ENCODE measurements around the gene TPTE. TPM values are rescaled to one million over a fixed set of nuclear protein-coding genes. Genes with fewer than 3 reads are reported as not detected.
"Not testable (repeated sequence)": the region's sequence is repeated elsewhere in the genome, so short reads cannot be mapped to it uniquely, and the experiment has no call there.

The TPTE gene
- total and polyA plus RNA-seq, 10 of the 15 experiments (the other 5 are each of a cell fraction or from before 2014, with no cell fraction given), result 0.03 TPM; not detected in 9

DNA sequence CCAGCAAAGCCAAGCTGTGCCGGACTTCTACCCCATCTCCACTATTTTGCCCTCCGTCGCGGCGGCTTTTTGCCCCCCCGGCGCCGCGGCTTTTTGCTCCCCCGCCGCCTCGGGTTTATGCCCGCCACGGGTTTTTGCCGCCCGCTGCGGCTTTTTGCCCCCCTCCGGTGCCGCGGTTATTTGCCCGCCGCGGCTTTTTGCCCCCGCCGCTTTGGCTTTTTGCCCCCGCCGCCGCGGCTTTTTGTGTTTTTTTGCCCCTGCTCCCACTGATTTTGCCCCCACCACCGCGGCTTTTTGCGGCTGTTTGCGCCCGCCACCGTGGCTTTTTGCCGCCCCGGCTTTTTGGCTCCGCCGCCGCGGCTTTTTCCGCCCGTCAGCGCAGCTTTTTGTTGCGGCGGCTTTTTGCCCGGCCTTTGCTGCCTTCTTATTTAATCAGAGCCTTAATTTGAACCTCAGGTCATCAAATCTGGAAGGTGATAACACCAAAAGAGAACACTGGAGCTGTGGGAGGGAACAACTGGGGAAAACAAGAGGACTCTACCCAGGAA lies 106.0 kb downstream of the TPTE start:
- H3K79me2 ChIP-seq (ENCODE audit: control insufficient read depth, insufficient read depth, low read length), result no peaks in the 10 kb centered on the region
- BruUV-seq (replicated peaks), result no TSS peak
- in situ Hi-C loops (cut with MboI), result no loop called here
- H3K27ac ChIP-seq (ENCODE audit: control insufficient read depth, insufficient read depth), result no peak overlapping the region
- no peak overlapping the region for H3K4me3 ChIP-seq
- no peak overlapping the region for H3K9ac ChIP-seq (ENCODE audit: control insufficient read depth, insufficient read depth, low read length)
- no peak for FAIRE-seq
- WGBS (ENCODE audit: insufficient coverage, insufficient replicate concordance, low lambda C conversion rate, missing lambda C conversion rate), result 49% methylated on average over 44 of the region's 47 CpGs
- TF ChIP-seq CBFB (IDR thresholded peaks at IDR 0.05; ENCODE audit: low read depth) (no peak), E2F8 (IDR thresholded peaks at IDR 0.05; ENCODE audit: low read depth, partially characterized antibody) (no peak), EZH2 (IDR thresholded peaks at IDR 0.05; ENCODE audit: borderline replicate concordance, control insufficient read depth, low read depth, low read length) (no peak), POLR2AphosphoS2 (IDR thresholded peaks at IDR 0.05; ENCODE audit: low read depth, low read length) (no peak), MYC (IDR thresholded peaks at IDR 0.05; ENCODE audit: insufficient read depth, insufficient read length, insufficient replicate concordance, low read length, severe bottlenecking) (no peak), RUNX3 (IDR thresholded peaks at IDR 0.05; ENCODE audit: low read length) (no peak), NBN (IDR thresholded peaks at IDR 0.05) (no peak)
- TF ChIP-seq, protein P1, sequence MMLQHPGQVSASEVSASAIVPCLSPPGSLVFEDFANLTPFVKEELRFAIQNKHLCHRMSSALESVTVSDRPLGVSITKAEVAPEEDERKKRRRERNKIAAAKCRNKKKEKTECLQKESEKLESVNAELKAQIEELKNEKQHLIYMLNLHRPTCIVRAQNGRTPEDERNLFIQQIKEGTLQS (IDR thresholded peaks at IDR 0.05; ENCODE audit: borderline replicate concordance, extremely low read depth, low read depth, low read length), result no peak
- no peak for ATAC-seq
- no peaks in the 10 kb centered on the region for H4K20me1 ChIP-seq (ENCODE audit: control insufficient read depth, insufficient read depth)
- H3K4me1 ChIP-seq (ENCODE audit: control insufficient read depth, insufficient read depth, low read length), result no peaks in the 10 kb centered on the region
- H3K9me3 ChIP-seq (replicated peaks; ENCODE audit: control insufficient read depth, insufficient read depth, low read length), result no peaks in the 10 kb centered on the region
- no peak overlapping the region for H3K4me2 ChIP-seq (ENCODE audit: control insufficient read depth, insufficient read depth)
- H3K36me3 ChIP-seq (ENCODE audit: control insufficient read depth in 2 of 2, insufficient read depth in 2 of 2, low read length in 1 of 2), result no peaks in the 10 kb centered on the region
- H2AFZ ChIP-seq (ENCODE audit: control insufficient read depth, low read depth, low read length), result no peak overlapping the region
- intact Hi-C loops (cut with micrococcal nuclease; ENCODE audit: unreplicated experiment), result no loop called here
- POLR2A ChIA-PET, result no interaction called here
- H3K27me3 ChIP-seq (replicated peaks in 1 of 2; ENCODE audit: control insufficient read depth in 2 of 2, insufficient read depth in 2 of 2, low read length in 1 of 2), result no peaks in the 10 kb centered on the region
- CTCF ChIA-PET, result no interaction called here
- SMC1A ChIA-PET (ENCODE audit: uncharacterized antibody, unreplicated experiment), result no interaction called here
- RAD21 ChIA-PET (ENCODE audit: unreplicated experiment), result no interaction called here
- DNase-seq (ENCODE audit: low read depth, low spot score), result no peak

- H3K79me2 ChIP-seq (ENCODE audit: control insufficient read depth, insufficient read depth, low read length); ATAC-seq; intact Hi-C loops (cut with micrococcal nuclease; ENCODE audit: unreplicated experiment); FAIRE-seq; H2AFZ ChIP-seq (ENCODE audit: control insufficient read depth, low read depth, low read length); H3K27ac ChIP-seq (ENCODE audit: control insufficient read depth, insufficient read depth); H4K20me1 ChIP-seq (ENCODE audit: control insufficient read depth, insufficient read depth); H3K9me3 ChIP-seq (replicated peaks; ENCODE audit: control insufficient read depth, insufficient read depth, low read length); H3K9ac ChIP-seq (ENCODE audit: control insufficient read depth, insufficient read depth, low read length); H3K36me3 ChIP-seq (ENCODE audit: control insufficient read depth in 2 of 2, insufficient read depth in 2 of 2, low read length in 1 of 2); H3K4me1 ChIP-seq (ENCODE audit: control insufficient read depth, insufficient read depth, low read length); H3K4me3 ChIP-seq; SMC1A ChIA-PET (ENCODE audit: uncharacterized antibody, unreplicated experiment); H3K4me2 ChIP-seq (ENCODE audit: control insufficient read depth, insufficient read depth); RAD21 ChIA-PET (ENCODE audit: unreplicated experiment); POLR2A ChIA-PET; in situ Hi-C loops (cut with MboI); H3K27me3 ChIP-seq (replicated peaks in 1 of 2; ENCODE audit: control insufficient read depth in 2 of 2, insufficient read depth in 2 of 2, low read length in 1 of 2); CTCF ChIA-PET; BruUV-seq (replicated peaks); DNase-seq (ENCODE audit: low read depth, low spot score): not testable (repeated sequence)
- 47% methylated on average over 3 of the region's 3 CpGs for WGBS (ENCODE audit: insufficient coverage, insufficient replicate concordance, low lambda C conversion rate, missing lambda C conversion rate)
These were observed 107.9 kb downstream of the TPTE start for GRCh38 chr21:10629239-10629638.

GRCh38 chr21:10630829-10631228 lies 109.4 kb downstream of the TPTE start:
- H4K20me1 ChIP-seq (ENCODE audit: control insufficient read depth, insufficient read depth); H3K9me3 ChIP-seq (replicated peaks; ENCODE audit: control insufficient read depth, insufficient read depth, low read length); RAD21 ChIA-PET (ENCODE audit: unreplicated experiment); in situ Hi-C loops (cut with MboI); FAIRE-seq; SMC1A ChIA-PET (ENCODE audit: uncharacterized antibody, unreplicated experiment); POLR2A ChIA-PET; intact Hi-C loops (cut with micrococcal nuclease; ENCODE audit: unreplicated experiment); H2AFZ ChIP-seq (ENCODE audit: control insufficient read depth, low read depth, low read length); H3K27ac ChIP-seq (ENCODE audit: control insufficient read depth, insufficient read depth); DNase-seq (ENCODE audit: low read depth, low spot score); ATAC-seq; H3K9ac ChIP-seq (ENCODE audit: control insufficient read depth, insufficient read depth, low read length); BruUV-seq (replicated peaks); H3K4me3 ChIP-seq; H3K4me2 ChIP-seq (ENCODE audit: control insufficient read depth, insufficient read depth); H3K36me3 ChIP-seq (ENCODE audit: control insufficient read depth in 2 of 2, insufficient read depth in 2 of 2, low read length in 1 of 2); H3K4me1 ChIP-seq (ENCODE audit: control insufficient read depth, insufficient read depth, low read length); H3K27me3 ChIP-seq (replicated peaks in 1 of 2; ENCODE audit: control insufficient read depth in 2 of 2, insufficient read depth in 2 of 2, low read length in 1 of 2); CTCF ChIA-PET; H3K79me2 ChIP-seq (ENCODE audit: control insufficient read depth, insufficient read depth, low read length): not testable (repeated sequence)
- 43% methylated on average over 6 of the region's 6 CpGs for WGBS (ENCODE audit: insufficient coverage, insufficient replicate concordance, low lambda C conversion rate, missing lambda C conversion rate)
